Upper lobe of left lung (tissue), 6 donors: Measurements from ENCODE around the gene LTBP2. TPM values are rescaled to one million over a fixed set of nuclear protein-coding genes. Genes with fewer than 3 reads are reported as not detected.

Source experiments
- ATAC-seq, 2 donors: fragments of 200-7000 bp; cut with Tn5 transposase; one replicate each; pipeline ENCODE4 v1.9.1; 2022; ENCODE audit warnings: mild to moderate bottlenecking in 2 of 2, moderate library complexity in 2 of 2; ENCODE audit not compliant: low FRiP score in 2 of 2
- DNase-seq, 2 donors: peaks; one replicate each; pipeline ENCODE4 v3.0.0-alpha.2; 2019 to 2020
- H3K27ac ChIP-seq, 4 donors: fragments of 200-600 bp; sonication (generic); one replicate each; pipeline ENCODE4 v1.5.1; 2016 to 2019
- H3K27me3 ChIP-seq, 4 donors: fragments of 200-600 bp; sonication (generic); one replicate each; pipeline ENCODE4 v1.5.1; 2017 to 2019
- H3K36me3 ChIP-seq, 4 donors: fragments of 200-600 bp; sonication (generic); one replicate each; pipeline ENCODE4 v1.5.1; 2016 to 2019
- H3K4me1 ChIP-seq, 4 donors: fragments of 200-600 bp; sonication (generic); one replicate each; pipeline ENCODE4 v1.5.1; 2018 to 2019
- H3K4me3 ChIP-seq, 4 donors: fragments of 200-600 bp; sonication (generic); one replicate each; pipeline ENCODE4 v1.5.1; 2017 to 2019; ENCODE audit warnings: mild to moderate bottlenecking in 2 of 4, moderate library complexity in 1 of 4
- H3K9me3 ChIP-seq, 4 donors: fragments of 200-600 bp; sonication (generic); one replicate each; pipeline ENCODE4 v1.5.1; 2018 to 2019
- CTCF ChIP-seq, 6 experiments: fragments of 450-650 bp in 4 of 6; fragments of 200-600 bp in 2 of 6; sonication (generic) in 2 of 6; IDR thresholded peaks; one replicate each; pipeline ENCODE4 v1.5.1; 2016 to 2019; ENCODE audit warnings: antibody characterized with exemption in 6 of 6
- EP300 ChIP-seq, 4 donors: sonication (generic); formaldehyde crosslinking; IDR thresholded peaks; one replicate each; pipeline ENCODE4 v1.5.1; 2017; ENCODE audit warnings: antibody characterized with exemption in 4 of 4, control low read depth in 2 of 4
- POLR2A ChIP-seq, 4 donors: fragments of 450-650 bp; IDR thresholded peaks; one replicate each; pipeline ENCODE4 v1.5.1; 2016 to 2017; ENCODE audit warnings: antibody characterized with exemption in 4 of 4, mild to moderate bottlenecking in 2 of 4
- POLR2AphosphoS5 ChIP-seq, 2 donors: sonication (generic); formaldehyde crosslinking; IDR thresholded peaks; one replicate each; pipeline ENCODE4 v1.5.1; 2017; ENCODE audit warnings: antibody characterized with exemption in 2 of 2
- WGBS, 2 donors: methylation state at CpG; one replicate each; pipeline ENCODE4 v1.1.5; 2017 to 2018; 5-methylcytosine and 5-hydroxymethylcytosine counted together
- total RNA-seq, 6 donors: library from RNA; depleted of rRNA in 4 of 6; stranded (reverse); fragments of >200 nt in 4 of 6; gene quantifications; one replicate each; pipeline versions ENCODE4 v1.1.0 to v1.2.1, GENCODE V29; 2016 to 2021
- donor health status: DM: no; HTN: no; CAD: no; lungs with moderate emphysema.
- donor health status: DM: no; HTN: yes; CAD: no; lungs with severe emphysema.

LTBP2 gene
- total RNA-seq, 6 donors from 2014 or later: 19.7 to 136 (median 77.6) TPM

- H3K36me3 ChIP-seq: peaks cover 0 to 7% (median 0%) of the 10 kb centered on the region in 4 donors
Measured at GRCh38 chr14:74507840-74508239, 104.2 kb downstream of the LTBP2 start.

GRCh38 chr14:74507085-74507484 lies 105.0 kb downstream of the LTBP2 start:
- 73 to 86% methylated on average over 8 of the region's 8 CpGs for WGBS, 2 donors
- Histone ChIP-seq H3K27ac (no peak overlapping the region), H3K9me3 (no peaks in the 10 kb centered on the region), H3K36me3 (peaks cover 0 to 7% (median 0%) of the 10 kb centered on the region in 4 donors), H3K4me3 (no peak overlapping the region), H3K4me1 (no peaks in the 10 kb centered on the region), H3K27me3 (no peaks in the 10 kb centered on the region)
- ATAC-seq (no peak), DNase-seq (no peak)
- TF ChIP-seq CTCF (IDR thresholded peaks at IDR 0.05): no peak
- TF ChIP-seq POLR2A (IDR thresholded peaks at IDR 0.05): no peak
- no peak for TF ChIP-seq EP300 (IDR thresholded peaks at IDR 0.05)
- TF ChIP-seq POLR2AphosphoS5 (IDR thresholded peaks at IDR 0.05): no peak

More at GRCh38 chr14:74507840-74508239, 104.2 kb downstream of the LTBP2 start:
- ATAC-seq: no peak
- Histone ChIP-seq H3K4me3 (no peak overlapping the region), H3K27me3 (no peaks in the 10 kb centered on the region), H3K9me3 (no peaks in the 10 kb centered on the region), H3K4me1 (no peaks in the 10 kb centered on the region), H3K27ac (peak overlapping the region in 1 of 4 donors; percentile 13)
- TF ChIP-seq EP300 (IDR thresholded peaks at IDR 0.05): no peak
- TF ChIP-seq POLR2AphosphoS5 (IDR thresholded peaks at IDR 0.05): no peak
- TF ChIP-seq POLR2A (IDR thresholded peaks at IDR 0.05): no peak
- no peak for TF ChIP-seq CTCF (IDR thresholded peaks at IDR 0.05)
- WGBS, 2 donors: 58 to 68% methylated on average over 3 to 5 of the region's 5 CpGs
- DNase-seq: no peak

- Histone ChIP-seq H3K36me3 (peaks cover 0 to 7% (median 0%) of the 10 kb centered on the region in 4 donors), H3K27ac (no peak overlapping the region), H3K27me3 (no peaks in the 10 kb centered on the region), H3K9me3 (no peaks in the 10 kb centered on the region), H3K4me3 (no peak overlapping the region), H3K4me1 (peaks cover 0 to 4% (median under 1%) of the 10 kb centered on the region in 4 donors)
- 79 to 80% methylated on average over 8 to 13 of the region's 13 CpGs for WGBS, 2 donors
- TF ChIP-seq POLR2A (IDR thresholded peaks at IDR 0.05) (no peak), EP300 (IDR thresholded peaks at IDR 0.05) (no peak), CTCF (IDR thresholded peaks at IDR 0.05) (no peak), POLR2AphosphoS5 (IDR thresholded peaks at IDR 0.05) (no peak)
- peak in 1 of 2 donors; percentile 64 for DNase-seq
- no peak for ATAC-seq
Measured at GRCh38 chr14:74506411-74506851, 105.6 kb downstream of the LTBP2 start.

GRCh38 chr14:74505831-74506230 lies 106.2 kb downstream of the LTBP2 start:
- Histone ChIP-seq H3K4me3 (no peak overlapping the region), H3K27ac (no peak overlapping the region), H3K36me3 (peaks cover 0 to 7% (median 0%) of the 10 kb centered on the region in 4 donors), H3K27me3 (no peaks in the 10 kb centered on the region), H3K4me1 (peaks cover 0 to 7% (median 3%) of the 10 kb centered on the region in 4 donors), H3K9me3 (no peaks in the 10 kb centered on the region)
- no peak for TF ChIP-seq CTCF (IDR thresholded peaks at IDR 0.05)
- no peak for TF ChIP-seq EP300 (IDR thresholded peaks at IDR 0.05)
- ATAC-seq (no peak), DNase-seq (peak in 1 of 2 donors; percentile 54)
- WGBS, 2 donors: 86% methylated on average over 13 to 16 of the region's 17 CpGs
